HepG2 (cell line): ENCODE measurements around the gene TAPBP. TPM values are rescaled to one million over a fixed set of nuclear protein-coding genes. Genes with fewer than 3 reads are reported as not detected.
A peak's percentile ranks its signal among the peaks of the same experiment; 100 is the strongest.

ENCODE experiments used
- ATF7 ChIP-seq, 2 experiments: fragments of 450-650 bp in 1 of 2; sonication (generic) in 1 of 2; formaldehyde crosslinking in 1 of 2; IDR thresholded peaks; 2 replicates each; pipeline versions ENCODE4 v1.4.0 to v1.6.1; 2016 to 2020; ENCODE audit warnings: antibody characterized with exemption in 1 of 2, mild to moderate bottlenecking in 1 of 2, missing genetic modification reagents in 1 of 2
- BORCS8-MEF2B ChIP-seq: sonication (generic); formaldehyde crosslinking; IDR thresholded peaks from 2 replicates; pipeline ENCODE4 v1.8.0; 2022; ENCODE audit warnings: mild to moderate bottlenecking, missing genetic modification reagents
- CAMTA2 ChIP-seq: sonication (generic); formaldehyde crosslinking; IDR thresholded peaks from 2 replicates; pipeline ENCODE4 v1.4.0; 2020; ENCODE audit warnings: mild to moderate bottlenecking, missing genetic modification reagents, borderline replicate concordance
- DNMT3B ChIP-seq: conservative IDR thresholded peaks from 2 replicates; pipeline ENCODE4 v1.6.1; 2016; ENCODE audit warnings: missing biosample characterization, control low read depth
- FUBP1 ChIP-seq: sonication (generic); formaldehyde crosslinking; IDR thresholded peaks from 2 replicates; pipeline ENCODE4 v1.5.1; 2020; ENCODE audit warnings: missing genetic modification reagents, mild to moderate bottlenecking, borderline replicate concordance
- GLI4 ChIP-seq: sonication (generic); formaldehyde crosslinking; IDR thresholded peaks from 2 replicates; pipeline ENCODE4 v1.5.1; 2020; ENCODE audit warnings: missing genetic modification reagents, mild to moderate bottlenecking, moderate library complexity, borderline replicate concordance
- GZF1 ChIP-seq: sonication (generic); formaldehyde crosslinking; IDR thresholded peaks from 2 replicates; pipeline ENCODE4 v1.5.1; 2020; ENCODE audit warnings: mild to moderate bottlenecking, missing genetic modification reagents
- NFATC3 ChIP-seq: sonication (generic); formaldehyde crosslinking; IDR thresholded peaks from 2 replicates; pipeline ENCODE4 v1.5.1; 2020; ENCODE audit warnings: mild to moderate bottlenecking, missing genetic modification reagents
- NONO ChIP-seq, 2 experiments: fragments of 450-650 bp in 1 of 2; sonication (generic) in 1 of 2; formaldehyde crosslinking in 1 of 2; IDR thresholded peaks in 1 of 2; conservative IDR thresholded peaks in 1 of 2; 2 replicates each; pipeline versions ENCODE4 v1.6.1 to v1.8.0; 2017 to 2022; ENCODE audit warnings: mild to moderate bottlenecking in 1 of 2, missing genetic modification reagents in 1 of 2, moderate library complexity in 1 of 2
- SMYD3 ChIP-seq: sonication (generic); formaldehyde crosslinking; IDR thresholded peaks from 2 replicates; pipeline ENCODE4 v1.8.1; 2023; ENCODE audit warnings: mild to moderate bottlenecking, missing genetic modification reagents
- SRF ChIP-seq: IDR thresholded peaks from 2 replicates; pipeline ENCODE4 v1.6.1; 2011; ENCODE audit warnings: mild to moderate bottlenecking, low read depth, low read length, moderate library complexity
- YEATS4 ChIP-seq: sonication (generic); formaldehyde crosslinking; IDR thresholded peaks from 2 replicates; pipeline ENCODE4 v1.4.0; 2020; ENCODE audit warnings: missing genetic modification reagents, borderline replicate concordance
- ZFYVE20 ChIP-seq: sonication (generic); formaldehyde crosslinking; IDR thresholded peaks from 2 replicates; pipeline ENCODE4 v1.8.0; 2023; ENCODE audit warnings: low read depth, mild to moderate bottlenecking, moderate library complexity, missing genetic modification reagents, borderline replicate concordance
- ZNF136 ChIP-seq: sonication (generic); formaldehyde crosslinking; IDR thresholded peaks from 2 replicates; pipeline ENCODE4 v1.8.1; 2022; ENCODE audit warnings: low read depth, mild to moderate bottlenecking, moderate library complexity, missing genetic modification reagents
- ZNF143 ChIP-seq: sonication (generic); formaldehyde crosslinking; IDR thresholded peaks from 2 replicates; pipeline ENCODE4 v1.4.0; 2020; ENCODE audit warnings: missing genetic modification reagents
- ZNF225 ChIP-seq: sonication (generic); formaldehyde crosslinking; IDR thresholded peaks from 2 replicates; pipeline ENCODE4 v1.4.0; 2020; ENCODE audit warnings: mild to moderate bottlenecking, missing genetic modification reagents
- ZNF44 ChIP-seq: sonication (generic); formaldehyde crosslinking; IDR thresholded peaks from 2 replicates; pipeline ENCODE4 v1.5.1; 2020; ENCODE audit warnings: mild to moderate bottlenecking, missing genetic modification reagents
- ZNF547 ChIP-seq: sonication (generic); formaldehyde crosslinking; IDR thresholded peaks from 2 replicates; pipeline ENCODE4 v1.5.1; 2020; ENCODE audit warnings: mild to moderate bottlenecking, missing genetic modification reagents
- ZNF552 ChIP-seq: sonication (generic); formaldehyde crosslinking; IDR thresholded peaks from 2 replicates; pipeline ENCODE4 v1.9.0; 2022; ENCODE audit warnings: missing genetic modification reagents, mild to moderate bottlenecking, borderline replicate concordance
- ZNF839 ChIP-seq: sonication (generic); formaldehyde crosslinking; IDR thresholded peaks from 2 replicates; pipeline ENCODE4 v1.4.0; 2020; ENCODE audit warnings: missing genetic modification reagents, mild to moderate bottlenecking, borderline replicate concordance
- ZSCAN20 ChIP-seq: sonication (generic); formaldehyde crosslinking; IDR thresholded peaks from 2 replicates; pipeline ENCODE4 v1.4.0; 2020; ENCODE audit warnings: missing genetic modification reagents, mild to moderate bottlenecking, borderline replicate concordance
- ZSCAN25 ChIP-seq: sonication (generic); formaldehyde crosslinking; IDR thresholded peaks from 2 replicates; pipeline ENCODE4 v1.8.0; 2022; ENCODE audit warnings: mild to moderate bottlenecking, missing genetic modification reagents
- polyA plus RNA-seq, 8 experiments: library from polyadenylated mRNA; depleted of rRNA in 3 of 8; stranded (reverse) in 7 of 8; unstranded in 1 of 8; fragments of >200 nt; fragmentation: Illumina TruSeq in 4 of 8; extraction: Trizol in 4 of 8; gene quantifications; 2 replicates each; pipeline versions ENCODE4 v1.2.1 to v1.2.3, GENCODE V29; 2011 to 2016; ENCODE audit warnings: low read depth in 4 of 8, missing spikeins in 1 of 8, mixed read lengths in 1 of 8; ENCODE audit not compliant: insufficient read depth in 1 of 8
- total RNA-seq, 5 experiments: library from RNA; depleted of rRNA; stranded (reverse); fragments of >200 nt; fragmentation: Illumina TruSeq; extraction: Trizol; gene quantifications; 2 replicates each; pipeline ENCODE4 v1.2.3, GENCODE V29; 2016; ENCODE audit warnings: low read depth in 1 of 5

TAPBP gene
- total and polyA plus RNA-seq, 2 of the 13 experiments (the other 11 are each of a cell fraction or from before 2014, with no cell fraction given): 27.4 to 32.3 TPM

- TF ChIP-seq FUBP1 (CRISPR knock-in tag) (0 out of 2 replicates have a peak, but pooled peaks have one; percentile 32), SRF (no peak), ZNF839 (peak; percentile 81; the same call in 1 of the 2 replicates), GZF1 (CRISPR knock-in tag) (no peak), ZNF547 (CRISPR knock-in tag) (0 out of 2 replicates have a peak, but pooled peaks have one; percentile 71), YEATS4 (CRISPR knock-in tag) (no peak; the same call in 1 of the 2 replicates), ZSCAN25 (CRISPR knock-in tag) (peak; percentile 35; the same call in 1 of the 2 replicates), ZNF143 (peak; percentile 23; the same call in 1 of the 2 replicates), ZNF552 (CRISPR knock-in tag) (no peak), CAMTA2 (0 out of 2 replicates have a peak, but pooled peaks have one; percentile 33), DNMT3B (CRISPR knock-in tag) (0 out of 2 replicates have a peak, but pooled peaks have one; percentile 43), ZSCAN20 (CRISPR knock-in tag) (0 out of 2 replicates have a peak, but pooled peaks have one; percentile 17), GLI4 (CRISPR knock-in tag) (peak; percentile 86), ZNF136 (CRISPR knock-in tag) (no peak), SMYD3 (CRISPR knock-in tag) (no peak), ZNF225 (CRISPR knock-in tag) (0 out of 2 replicates have a peak, but pooled peaks have one; percentile 57), ATF7 (IDR thresholded peaks at IDR 0.05) (no peak), ATF7 (CRISPR knock-in tag; IDR thresholded peaks at IDR 0.05) (no peak; the same call in none of the 2 replicates), NONO (IDR thresholded peaks at IDR 0.05) (no peak), NONO (CRISPR knock-in tag; conservative IDR thresholded peaks at IDR 0.05) (peak; percentile 83), ZNF44 (CRISPR knock-in tag) (0 out of 2 replicates have a peak, but pooled peaks have one; percentile 47), BORCS8-MEF2B (CRISPR knock-in tag) (peak; percentile 10; the same call in 1 of the 2 replicates), NFATC3 (CRISPR knock-in tag) (0 out of 2 replicates have a peak, but pooled peaks have one; percentile 42), ZFYVE20 (no peak)
Observed at GRCh38 chr6:33249732-33250630, 63.9 kb downstream of the TAPBP start (continued).
